GM19438 (cell line): Measurements from ENCODE around the gene AKR1E2.

Experiments used
- ATAC-seq: cut with Tn5 transposase; IDR thresholded peaks from one replicate; pipeline ENCODE4 v1.9.1; 2021; ENCODE audit warnings: low read depth; ENCODE audit not compliant: unreplicated experiment

AKR1E2 gene

DNA sequence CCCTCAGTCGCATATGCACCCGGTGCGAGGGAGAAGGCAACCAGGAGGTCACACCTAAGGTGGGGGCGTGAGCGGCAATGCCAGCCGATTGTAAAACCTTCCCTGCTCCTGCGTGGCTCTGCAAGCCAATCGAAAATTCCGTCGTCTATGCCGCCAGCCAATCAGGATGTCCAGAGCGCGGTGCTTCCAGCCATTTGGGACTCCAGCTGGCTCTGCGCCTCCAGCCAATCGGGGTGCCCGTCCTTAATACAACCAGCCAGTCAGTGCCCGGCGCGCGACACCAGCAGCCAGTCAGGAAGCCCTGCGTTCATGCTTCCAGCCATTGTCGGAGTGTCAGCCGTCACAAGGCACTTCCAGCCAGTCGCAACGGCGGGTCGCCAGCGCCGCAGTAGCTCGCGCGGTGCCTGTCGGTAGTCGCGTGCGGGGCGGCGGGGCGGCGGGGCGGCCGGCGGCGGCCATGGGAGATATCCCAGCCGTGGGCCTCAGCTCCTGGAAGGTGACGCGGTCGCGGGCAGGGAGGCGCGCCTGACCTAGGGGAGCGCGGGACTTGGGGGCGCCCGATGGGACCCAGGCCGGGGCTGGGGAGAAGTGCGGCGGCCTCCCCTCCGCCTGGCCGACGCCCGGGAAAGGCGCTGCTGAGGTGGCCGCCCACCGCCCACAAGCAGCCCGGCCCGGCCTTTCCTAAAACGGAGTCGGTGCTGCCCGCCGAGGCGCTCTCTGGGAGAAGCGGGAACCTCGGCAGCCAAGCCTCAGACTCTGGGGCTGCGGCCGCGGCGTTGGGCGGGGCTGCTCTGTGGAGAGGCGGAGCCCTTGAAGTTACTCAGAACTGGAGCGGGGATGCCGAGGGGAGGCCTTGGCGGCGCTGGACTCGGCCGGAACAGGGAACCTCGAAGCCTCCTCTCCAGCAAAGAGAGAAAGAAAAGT lies at the start of gene AKR1E2:
AKR1E2 (plus strand) TSS at position 340 of the 924 bp plus-strand sequence; CDS start at position 458, 118 bp downstream.
- no peak for ATAC-seq

DNA sequence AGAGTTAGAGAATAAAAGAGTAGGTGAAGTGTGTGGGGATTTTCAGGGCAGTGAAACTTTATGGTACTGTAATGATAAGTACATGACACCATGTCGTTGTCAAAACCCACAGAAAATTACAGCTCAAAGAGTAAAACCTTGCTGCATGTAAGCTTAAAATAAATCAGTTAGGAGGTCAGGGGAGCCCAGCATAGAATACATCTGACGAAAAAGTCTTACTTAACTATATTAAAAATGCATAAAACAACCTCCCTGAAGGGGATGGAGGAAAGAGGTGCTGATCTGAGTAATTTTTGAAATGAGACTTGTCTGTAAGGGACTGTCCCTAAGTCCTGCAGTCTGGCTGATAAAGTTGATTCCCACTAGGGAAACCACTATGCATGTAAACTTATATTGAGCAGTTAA lies 49.8 kb upstream of the AKR1E2 start:
- ATAC-seq: no peak

DNA sequence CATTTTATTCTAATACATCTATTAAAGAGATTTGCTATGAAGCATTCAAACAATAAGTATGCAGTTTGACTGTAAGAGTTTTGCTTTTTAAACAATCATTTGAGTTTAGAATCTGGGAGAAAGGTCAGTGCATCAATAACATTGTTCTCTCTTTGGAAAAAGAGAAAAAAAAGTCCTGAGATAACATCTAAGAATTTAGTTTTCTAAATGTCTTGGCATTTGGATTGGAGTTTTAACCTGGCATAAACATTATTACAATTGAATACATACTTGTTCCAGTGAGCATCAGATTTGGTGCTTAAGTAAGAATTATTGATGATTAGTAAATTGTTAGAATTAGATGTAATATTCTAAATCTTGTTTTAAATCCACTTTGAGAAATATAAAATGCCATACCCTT lies 47.2 kb upstream of the AKR1E2 start:
- no peak for ATAC-seq

DNA sequence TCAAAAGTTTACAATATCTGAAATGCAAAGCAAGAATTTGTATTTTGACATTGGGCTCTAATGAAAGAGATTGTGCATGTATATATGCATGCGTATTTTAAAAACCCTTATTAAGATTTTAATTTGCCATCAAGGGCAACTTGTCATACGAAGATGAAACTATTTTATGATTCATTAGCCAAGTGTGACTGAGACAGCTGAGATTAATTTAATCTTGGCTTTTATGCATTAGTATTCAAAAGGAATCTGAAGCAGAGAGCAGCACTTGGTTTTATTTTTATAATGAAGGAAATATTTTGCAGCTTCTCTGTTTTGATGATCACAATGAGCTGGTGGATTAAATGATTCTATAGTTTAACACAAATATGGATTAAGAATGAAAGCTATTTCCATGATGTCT lies 45.9 kb upstream of the AKR1E2 start:
- ATAC-seq: no peak

DNA sequence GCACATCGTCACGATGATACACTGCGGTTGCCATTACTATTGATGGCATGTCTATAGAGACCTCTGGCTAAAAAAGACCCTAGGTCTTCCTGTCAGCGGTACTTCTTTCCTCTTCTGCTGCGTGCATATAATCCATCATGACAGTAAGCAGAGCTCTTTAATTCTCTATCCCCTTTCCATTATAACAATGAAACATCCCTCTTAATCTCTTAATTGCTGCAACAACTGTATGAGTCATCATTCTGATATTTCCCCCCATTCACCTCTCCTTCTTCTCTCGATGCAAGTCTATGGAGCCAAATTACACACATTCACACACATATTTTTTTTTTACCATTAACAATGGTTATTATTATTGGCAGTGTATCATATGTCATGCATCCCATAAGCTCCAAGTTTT lies 45.2 kb upstream of the AKR1E2 start:
- ATAC-seq: no peak

DNA sequence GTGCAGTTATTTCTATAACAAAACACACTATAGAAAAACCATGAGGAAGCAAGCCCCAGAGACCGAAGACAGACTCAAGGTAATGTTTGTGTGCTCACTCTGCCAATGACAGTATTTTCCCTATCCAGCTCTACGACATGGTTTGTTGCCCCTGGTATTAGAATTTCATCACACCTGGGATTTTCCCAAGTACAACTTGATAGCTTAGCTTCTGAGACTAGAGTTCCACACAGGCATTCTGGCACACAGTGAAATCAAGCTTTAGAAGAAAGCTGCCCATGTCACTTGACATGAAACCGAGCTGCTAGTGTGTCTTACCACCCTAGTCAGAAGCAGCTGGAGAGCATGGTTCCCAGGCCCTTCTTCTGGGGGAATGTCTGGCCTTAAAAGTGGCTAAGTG lies 44.1 kb upstream of the AKR1E2 start:
- no peak for ATAC-seq

DNA sequence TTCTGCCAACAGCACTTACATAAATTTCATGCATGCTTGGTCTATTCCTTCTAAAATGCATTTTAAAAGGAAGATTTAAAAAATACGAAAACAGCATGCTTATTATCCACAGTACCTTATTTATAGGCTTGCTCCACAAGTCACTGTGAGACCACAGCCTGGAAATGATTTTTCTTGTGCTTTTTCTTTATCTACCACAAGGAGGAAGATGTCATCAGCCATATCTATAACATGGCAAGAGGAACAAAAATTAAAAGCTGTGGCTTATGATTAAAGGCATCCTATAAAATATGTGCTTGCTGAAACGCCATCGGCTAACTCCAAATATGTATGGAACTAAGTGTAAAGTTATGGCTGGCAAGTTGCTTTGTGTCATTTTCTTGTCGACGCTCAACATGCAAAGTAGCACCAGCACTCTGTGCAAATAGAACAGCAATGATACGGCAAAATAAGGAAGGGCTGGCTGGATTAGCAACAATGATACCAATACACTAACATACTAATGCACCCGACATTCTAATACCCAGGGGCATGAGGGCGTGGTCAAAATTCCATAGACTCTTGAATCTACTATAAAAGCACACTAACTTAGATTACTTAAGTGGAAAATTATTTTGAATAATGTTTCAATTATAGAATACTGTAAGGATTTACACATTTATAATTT lies 41.2 kb upstream of the AKR1E2 start:
- no peak for ATAC-seq

DNA sequence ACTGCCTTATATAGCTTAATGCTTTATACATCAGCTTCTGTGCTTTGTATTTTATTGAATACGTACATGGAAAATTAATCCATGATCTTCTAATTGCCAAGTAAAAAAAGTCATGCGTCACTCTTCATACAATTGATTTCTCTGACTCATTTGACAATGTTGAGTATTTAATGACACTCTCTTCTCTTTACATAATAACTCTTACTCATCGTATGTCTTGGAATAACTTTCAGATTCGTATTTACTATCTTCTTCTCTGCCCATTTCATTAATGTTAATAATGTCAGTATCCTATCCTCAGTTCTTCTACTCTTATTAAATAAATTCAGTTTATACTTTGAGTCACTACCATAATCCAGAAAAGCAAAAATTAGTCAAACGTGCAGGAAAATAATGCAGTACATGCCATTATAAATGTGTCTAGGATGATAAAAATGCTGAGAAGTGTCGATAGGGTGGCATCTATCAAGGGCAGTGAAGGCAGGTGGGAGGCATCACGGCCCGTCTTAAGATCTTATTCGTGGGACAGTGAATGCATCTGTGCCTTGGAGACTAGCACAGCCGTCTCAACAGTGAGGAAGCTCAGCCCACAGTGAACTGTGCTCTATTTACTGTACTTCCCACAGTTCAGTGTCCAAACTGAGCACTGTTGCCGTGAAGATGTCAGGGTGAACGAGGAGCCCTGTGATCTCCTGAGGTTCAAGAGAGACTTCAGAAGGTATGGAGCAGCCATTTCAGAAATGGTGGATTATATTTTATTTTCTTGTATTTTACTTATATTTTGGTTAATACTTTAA lies 39.8 kb upstream of the AKR1E2 start:
- no peak for ATAC-seq

DNA sequence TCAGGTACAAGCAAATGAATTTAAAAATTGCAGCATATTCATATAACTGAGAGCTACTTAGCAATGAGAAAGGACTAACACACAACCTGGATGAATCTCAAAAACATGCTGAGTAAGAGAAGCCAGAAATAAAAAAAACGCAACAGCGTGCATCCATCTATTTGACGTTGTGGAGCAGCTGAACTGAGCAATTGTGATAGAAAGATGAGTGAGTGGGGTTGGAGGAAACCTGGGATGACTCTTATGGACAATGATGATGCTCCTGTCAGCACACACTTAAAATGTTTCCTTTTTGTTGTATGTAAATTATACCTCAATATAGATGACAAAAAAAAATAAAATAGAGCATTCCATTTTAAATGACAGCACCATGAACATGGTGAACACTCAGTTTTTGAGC lies 36.0 kb upstream of the AKR1E2 start:
- ATAC-seq: no peak

DNA sequence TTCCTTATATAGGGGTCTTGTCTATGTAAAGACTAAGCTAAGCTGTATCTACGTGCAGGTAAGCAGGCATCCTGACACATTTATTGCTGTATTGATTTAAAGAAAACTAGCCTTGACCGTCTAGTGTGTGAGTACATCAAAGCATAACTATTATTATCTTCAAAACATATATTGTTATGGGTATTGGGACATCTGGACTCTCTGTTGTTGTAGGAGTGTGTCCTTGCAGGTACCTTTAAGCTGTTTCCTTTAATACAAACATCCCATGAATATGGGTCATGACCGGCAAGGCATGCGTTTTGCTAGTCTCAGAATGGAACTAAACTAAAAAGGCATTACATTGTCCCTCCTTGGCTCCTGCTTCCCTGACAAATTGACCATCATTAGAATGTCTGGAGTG lies 35.1 kb upstream of the AKR1E2 start:
- no peak for ATAC-seq

DNA sequence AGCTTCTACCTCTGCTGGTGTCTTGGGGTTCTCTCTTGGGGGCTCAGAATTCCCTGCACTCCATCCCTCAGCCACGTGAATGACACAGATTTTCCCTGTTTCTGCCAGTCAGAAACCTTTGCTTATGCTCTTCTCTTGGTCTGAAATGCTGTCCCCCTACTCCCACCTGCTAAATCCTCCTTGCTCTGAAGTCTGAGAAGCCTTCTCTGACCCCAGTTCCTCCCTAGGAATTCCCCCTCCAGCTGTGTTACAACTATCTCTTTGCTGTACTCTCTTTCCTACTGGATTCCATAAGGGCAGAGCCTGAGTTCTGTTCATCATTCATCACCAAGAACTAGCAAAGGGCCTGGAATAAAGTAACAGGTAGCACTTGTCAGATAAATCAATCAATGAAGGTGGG lies 33.6 kb upstream of the AKR1E2 start:
- no peak for ATAC-seq

DNA sequence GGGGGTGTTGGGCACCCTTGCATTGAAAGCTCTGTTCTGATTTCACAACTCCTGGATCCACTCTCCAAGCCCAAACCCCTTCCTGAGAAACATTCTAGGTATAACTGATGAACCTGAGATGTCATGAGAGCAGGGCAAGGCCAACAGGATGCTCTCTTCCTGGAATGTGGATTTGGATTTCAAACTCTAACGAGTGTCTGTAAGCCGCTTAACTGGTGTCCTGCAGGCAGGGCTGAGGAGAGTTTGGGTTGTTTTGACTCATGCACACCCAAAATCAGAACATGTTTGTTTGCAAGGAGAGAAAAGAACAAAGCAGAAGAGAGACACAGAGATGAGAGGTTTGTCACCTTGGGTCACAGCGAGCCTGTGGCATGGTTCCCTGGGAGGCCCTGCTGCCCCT lies 24.6 kb upstream of the AKR1E2 start:
- no peak for ATAC-seq

DNA sequence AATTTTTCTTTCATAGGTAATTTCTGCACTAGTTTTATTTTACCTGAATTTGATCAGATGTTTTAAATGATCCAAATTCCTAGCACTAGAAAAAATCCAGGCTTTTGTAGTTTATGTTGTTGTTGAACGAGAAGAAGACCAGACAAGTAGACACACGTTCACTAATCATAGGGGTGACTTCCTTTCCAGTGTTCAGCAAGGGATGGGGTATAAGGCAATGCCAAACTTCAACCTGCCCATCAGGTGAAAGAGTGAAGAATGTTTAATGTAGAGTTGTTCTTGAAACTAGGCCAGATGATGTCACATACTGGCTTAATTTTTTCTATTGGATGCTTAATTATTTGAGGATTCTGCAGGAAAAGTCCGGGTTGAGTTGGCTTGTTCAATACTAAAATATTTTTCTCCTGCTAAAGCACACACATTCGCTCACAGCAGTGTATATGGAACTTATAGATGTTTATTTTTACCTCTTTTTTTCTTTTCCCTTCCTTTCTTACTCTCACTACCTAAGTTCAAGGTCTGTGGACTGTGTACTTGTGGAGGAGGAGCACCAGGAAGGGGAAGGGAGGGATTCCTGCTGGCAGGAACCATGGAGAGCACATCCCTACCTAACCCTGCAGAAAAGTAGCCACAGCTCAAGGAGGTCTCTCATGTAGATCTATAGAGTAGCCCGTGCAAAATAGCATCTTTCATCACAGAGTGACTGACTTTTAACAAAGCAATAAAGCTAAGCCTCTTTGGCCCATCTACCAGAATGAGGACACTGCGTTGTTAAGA lies 23.1 kb upstream of the AKR1E2 start:
- no peak for ATAC-seq

DNA sequence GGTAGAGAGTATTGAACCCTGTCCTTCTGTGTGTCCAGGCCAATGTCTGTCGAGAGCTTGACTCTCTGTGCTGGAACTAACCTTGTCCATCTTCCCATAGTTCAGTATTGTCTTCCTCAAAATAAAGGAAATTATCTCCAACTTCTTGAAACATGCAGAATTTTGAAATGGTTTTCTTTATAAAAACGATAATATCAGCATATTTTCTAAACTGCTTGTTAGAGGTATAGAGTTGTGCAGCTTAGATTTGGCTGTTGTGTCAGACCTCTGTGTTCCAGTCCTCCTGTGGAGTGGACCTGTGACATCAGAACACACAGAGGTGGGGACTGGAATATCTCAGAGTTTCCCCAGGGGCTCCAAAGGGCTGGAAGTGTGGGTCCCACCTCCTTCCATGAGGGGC lies 22.2 kb upstream of the AKR1E2 start:
- ATAC-seq: no peak

DNA sequence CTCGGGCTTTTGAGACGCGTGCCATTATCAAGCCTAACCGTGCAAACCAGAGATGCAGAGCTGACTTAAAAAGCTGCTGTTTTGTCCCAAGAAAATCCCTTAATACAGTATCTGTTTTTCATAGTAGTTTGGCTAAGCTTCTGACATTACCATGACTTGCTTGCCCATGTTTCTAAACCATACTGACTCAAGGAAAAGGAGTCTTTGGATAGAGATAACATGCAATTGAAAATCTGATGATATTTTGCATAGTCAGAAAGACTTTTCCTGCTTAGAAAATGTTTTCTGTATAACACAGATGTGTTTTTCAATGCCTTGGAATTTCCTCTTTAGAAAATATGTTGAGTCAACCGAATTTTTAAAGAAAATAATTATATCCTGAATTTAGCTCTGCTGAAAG lies 21.5 kb upstream of the AKR1E2 start:
- ATAC-seq: no peak

DNA sequence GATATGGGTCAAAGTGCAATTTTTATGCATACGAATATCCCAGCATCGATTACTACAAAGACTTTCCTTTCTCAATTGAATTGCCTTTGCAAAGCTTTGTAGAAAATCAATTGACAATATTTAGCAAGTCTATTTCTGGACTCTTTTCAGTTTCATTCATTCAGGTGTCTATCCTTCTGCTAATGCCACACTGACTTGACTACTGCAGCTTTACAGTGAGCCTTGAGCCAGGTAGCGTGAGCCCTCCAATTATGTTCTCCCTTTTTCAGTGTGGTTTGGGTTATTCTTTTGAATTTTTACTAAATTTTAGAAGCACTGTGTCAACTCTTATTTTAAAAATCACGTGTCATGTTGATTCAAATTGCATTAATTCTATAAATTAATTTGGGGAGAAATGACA lies 19.5 kb upstream of the AKR1E2 start:
- ATAC-seq: no peak

DNA sequence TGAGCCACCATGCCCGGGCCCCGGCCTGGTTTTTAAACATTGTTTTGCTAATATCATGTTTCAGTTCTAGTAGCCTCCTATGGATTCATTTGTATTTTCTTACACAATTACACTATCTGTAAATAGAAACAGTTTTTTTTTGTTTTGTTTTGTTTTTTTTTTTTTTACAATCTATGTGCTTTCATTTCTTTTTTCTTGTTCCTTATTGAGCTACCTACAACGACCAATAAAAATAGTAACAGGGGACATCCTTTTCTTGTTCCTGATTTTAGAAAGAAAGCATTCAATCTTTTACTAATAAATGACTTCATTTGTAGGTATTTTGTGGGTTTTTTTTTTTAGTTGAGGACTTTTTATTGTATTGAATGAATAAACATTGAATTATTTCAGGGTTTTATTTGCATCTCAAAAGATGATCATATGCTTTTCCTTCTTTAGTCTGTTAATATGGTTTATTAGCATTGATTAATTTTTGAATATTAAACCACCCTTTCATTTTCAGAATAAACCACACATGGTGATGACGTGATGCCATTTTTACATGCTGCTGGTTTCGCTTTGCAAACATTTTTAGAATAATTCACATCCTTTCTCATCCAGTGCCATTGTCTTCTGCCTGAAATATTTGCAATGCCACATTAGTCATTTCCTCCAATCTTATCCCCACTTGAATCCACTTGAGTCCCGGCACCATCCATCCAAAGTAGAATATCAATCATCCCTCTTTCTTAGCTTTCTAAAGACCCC lies 18.1 kb upstream of the AKR1E2 start:
- no peak for ATAC-seq

DNA sequence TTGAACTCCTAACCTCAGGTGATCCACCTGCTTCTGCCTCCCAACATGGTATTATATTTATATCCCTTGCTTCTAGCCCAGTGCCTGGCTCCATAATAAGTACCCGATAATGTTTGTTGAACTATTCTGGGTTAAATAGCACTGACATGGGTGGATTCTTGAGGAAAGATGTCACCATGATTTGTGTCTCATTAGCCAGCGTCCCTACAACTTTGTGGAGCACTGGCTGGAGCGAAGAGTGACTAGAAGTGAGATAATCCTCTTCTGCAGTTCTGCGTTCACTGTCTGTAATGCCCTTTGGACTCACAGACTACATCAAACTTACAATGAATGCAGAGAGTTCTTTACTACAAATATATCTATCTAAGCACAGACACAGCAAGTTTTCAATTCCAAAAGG lies 16.9 kb upstream of the AKR1E2 start:
- no peak for ATAC-seq

DNA sequence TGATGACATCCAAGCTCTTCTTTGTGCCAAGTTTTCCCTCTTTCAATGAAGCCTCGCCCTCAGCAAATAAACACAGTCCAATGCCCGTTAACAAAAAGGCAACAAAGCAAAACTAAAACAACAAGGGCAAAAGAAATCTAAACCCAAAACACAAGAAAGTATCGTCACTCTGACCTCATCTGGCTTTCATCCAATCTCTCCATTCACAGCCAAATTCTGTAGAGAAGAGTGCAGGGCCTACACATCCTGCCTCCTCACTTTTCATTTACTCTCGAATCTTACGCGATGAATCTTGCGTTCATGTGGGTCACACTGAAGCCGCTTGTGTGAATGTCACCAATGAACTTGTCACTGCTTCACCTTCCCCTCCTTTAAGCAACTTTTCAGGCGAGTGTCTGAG lies 15.9 kb upstream of the AKR1E2 start:
- ATAC-seq: no peak

DNA sequence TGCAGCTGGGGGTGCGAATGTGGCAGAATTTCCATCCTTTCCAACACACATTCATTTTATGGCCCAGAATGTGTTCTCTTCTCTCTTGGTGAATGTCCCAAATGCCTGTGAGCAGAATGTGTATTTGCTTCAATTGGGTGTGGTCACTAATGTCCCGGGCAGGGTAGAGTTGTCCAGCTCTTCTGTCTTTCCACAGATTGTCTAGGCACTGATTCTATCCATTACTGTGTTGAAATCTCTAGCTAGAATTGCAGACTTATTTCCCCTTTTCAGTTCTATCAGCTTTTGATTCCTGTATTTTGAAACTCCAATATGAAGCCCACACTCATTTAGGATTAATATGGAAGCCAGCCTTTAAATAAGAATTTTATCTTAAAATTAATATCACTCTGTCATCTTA lies 14.0 kb upstream of the AKR1E2 start:
- no peak for ATAC-seq
